ENCODE results near the gene ARHGAP29. TPM values are rescaled to one million over a fixed set of nuclear protein-coding genes. Genes with fewer than 3 reads are reported as not detected.

The ARHGAP29 gene
- total and polyA plus RNA-seq, 2 experiments from 2014 or later, result 9.6 to 22.3 TPM

- no peaks in the 10 kb centered on the region for H3K4me1 ChIP-seq (ENCODE audit: insufficient read depth)
- no peaks in the 10 kb centered on the region for H3K27me3 ChIP-seq
- H3K9me2 ChIP-seq (replicated peaks; ENCODE audit: insufficient read depth), result no peaks in the 10 kb centered on the region
- 83% methylated on average over 4 of the region's 4 CpGs for WGBS (ENCODE audit: low lambda C conversion rate, missing lambda C conversion rate)
- no peak overlapping the region for H2AFZ ChIP-seq
- no peak overlapping the region for H3K4me2 ChIP-seq
- no peak for TF ChIP-seq CTCF (IDR thresholded peaks at IDR 0.05; ENCODE audit: poor library complexity)
- no peak for TF ChIP-seq EZH2phosphoT487 (IDR thresholded peaks at IDR 0.05; ENCODE audit: low read depth, severe bottlenecking, unreplicated experiment)
- no peak for TF ChIP-seq EZH2 (IDR thresholded peaks at IDR 0.05; ENCODE audit: borderline replicate concordance)
- no peaks in the 10 kb centered on the region for H3K36me3 ChIP-seq (replicated peaks; ENCODE audit: insufficient read depth, low read depth)
- no peaks in the 10 kb centered on the region for H3K79me2 ChIP-seq
- no peak for DNase-seq (ENCODE audit: low spot score)
- H4K20me1 ChIP-seq (ENCODE audit: insufficient read depth, poor library complexity, severe bottlenecking), result no peaks in the 10 kb centered on the region
- no peaks in the 10 kb centered on the region for H3K9me3 ChIP-seq (ENCODE audit: low read depth)
- H3K4me3 ChIP-seq, result no peak overlapping the region
- H3K27ac ChIP-seq, result no peak overlapping the region
Observed at GRCh38 chr1:94285031-94285654, 47.8 kb upstream of the ARHGAP29 start.

- Histone ChIP-seq H3K36me3 (replicated peaks; ENCODE audit: insufficient read depth, low read depth) (no peaks in the 10 kb centered on the region), H3K79me2 (no peaks in the 10 kb centered on the region), H3K27me3 (no peaks in the 10 kb centered on the region), H2AFZ (no peak overlapping the region), H3K4me3 (no peak overlapping the region), H3K9me3 (ENCODE audit: low read depth) (no peaks in the 10 kb centered on the region), H4K20me1 (ENCODE audit: insufficient read depth, poor library complexity, severe bottlenecking) (no peaks in the 10 kb centered on the region), H3K27ac (no peak overlapping the region), H3K9me2 (replicated peaks; ENCODE audit: insufficient read depth) (no peaks in the 10 kb centered on the region), H3K4me2 (no peak overlapping the region), H3K4me1 (ENCODE audit: insufficient read depth) (no peaks in the 10 kb centered on the region)
- no peak for DNase-seq (ENCODE audit: low spot score)
- TF ChIP-seq EZH2phosphoT487 (IDR thresholded peaks at IDR 0.05; ENCODE audit: low read depth, severe bottlenecking, unreplicated experiment) (no peak), CTCF (IDR thresholded peaks at IDR 0.05; ENCODE audit: poor library complexity) (no peak)
- 90% methylated on average over 2 of the region's 2 CpGs for WGBS (ENCODE audit: low lambda C conversion rate, missing lambda C conversion rate)
Observed at GRCh38 chr1:94284476-94284875, 47.1 kb upstream of the ARHGAP29 start.

DNA sequence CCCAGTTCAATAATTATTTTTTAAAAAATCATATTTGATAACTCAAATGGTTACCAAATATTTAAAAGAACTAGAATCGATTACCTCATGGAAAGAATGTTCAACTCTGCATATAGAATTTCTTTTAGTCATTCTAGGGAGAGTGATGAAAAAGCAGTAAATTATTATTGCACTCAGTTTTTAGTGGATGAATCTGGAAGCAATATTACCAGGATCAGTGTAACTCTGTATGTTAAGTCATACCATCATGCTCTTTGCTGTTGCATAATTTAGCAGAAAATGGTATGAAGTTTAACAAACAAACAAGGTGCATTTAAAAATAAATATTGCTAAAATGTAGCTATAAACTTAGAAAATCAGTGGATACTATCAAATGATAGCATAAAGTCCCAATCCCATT, 46.1 kb upstream of the ARHGAP29 start:
- Histone ChIP-seq H3K79me2 (no peaks in the 10 kb centered on the region), H3K4me1 (ENCODE audit: insufficient read depth) (no peaks in the 10 kb centered on the region), H3K36me3 (replicated peaks; ENCODE audit: insufficient read depth, low read depth) (no peaks in the 10 kb centered on the region), H3K27me3 (no peaks in the 10 kb centered on the region), H2AFZ (no peak overlapping the region), H3K4me2 (no peak overlapping the region), H3K4me3 (no peak overlapping the region), H3K9me3 (ENCODE audit: low read depth) (no peaks in the 10 kb centered on the region), H3K27ac (no peak overlapping the region), H3K9me2 (replicated peaks; ENCODE audit: insufficient read depth) (no peaks in the 10 kb centered on the region), H4K20me1 (ENCODE audit: insufficient read depth, poor library complexity, severe bottlenecking) (no peaks in the 10 kb centered on the region)
- DNase-seq (ENCODE audit: low spot score), result no peak
- WGBS (ENCODE audit: low lambda C conversion rate, missing lambda C conversion rate), result 94% methylated on average over 1 of the region's 1 CpG
- TF ChIP-seq EZH2phosphoT487 (IDR thresholded peaks at IDR 0.05; ENCODE audit: low read depth, severe bottlenecking, unreplicated experiment), result no peak
- TF ChIP-seq EZH2 (IDR thresholded peaks at IDR 0.05; ENCODE audit: borderline replicate concordance), result no peak
- TF ChIP-seq CTCF (IDR thresholded peaks at IDR 0.05; ENCODE audit: poor library complexity), result no peak
